ENCODE data around the gene DCTN4. TPM values are rescaled to one million over a fixed set of nuclear protein-coding genes. Genes with fewer than 3 reads are reported as not detected.

DCTN4 gene
- total RNA-seq, 1 donor from 2014 or later: 63.9 TPM

- TF ChIP-seq, protein P1, sequence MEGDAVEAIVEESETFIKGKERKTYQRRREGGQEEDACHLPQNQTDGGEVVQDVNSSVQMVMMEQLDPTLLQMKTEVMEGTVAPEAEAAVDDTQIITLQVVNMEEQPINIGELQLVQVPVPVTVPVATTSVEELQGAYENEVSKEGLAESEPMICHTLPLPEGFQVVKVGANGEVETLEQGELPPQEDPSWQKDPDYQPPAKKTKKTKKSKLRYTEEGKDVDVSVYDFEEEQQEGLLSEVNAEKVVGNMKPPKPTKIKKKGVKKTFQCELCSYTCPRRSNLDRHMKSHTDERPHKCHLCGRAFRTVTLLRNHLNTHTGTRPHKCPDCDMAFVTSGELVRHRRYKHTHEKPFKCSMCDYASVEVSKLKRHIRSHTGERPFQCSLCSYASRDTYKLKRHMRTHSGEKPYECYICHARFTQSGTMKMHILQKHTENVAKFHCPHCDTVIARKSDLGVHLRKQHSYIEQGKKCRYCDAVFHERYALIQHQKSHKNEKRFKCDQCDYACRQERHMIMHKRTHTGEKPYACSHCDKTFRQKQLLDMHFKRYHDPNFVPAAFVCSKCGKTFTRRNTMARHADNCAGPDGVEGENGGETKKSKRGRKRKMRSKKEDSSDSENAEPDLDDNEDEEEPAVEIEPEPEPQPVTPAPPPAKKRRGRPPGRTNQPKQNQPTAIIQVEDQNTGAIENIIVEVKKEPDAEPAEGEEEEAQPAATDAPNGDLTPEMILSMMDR (conservative IDR thresholded peaks at IDR 0.05): no peak
- Mint-ChIP-seq H3K4me3 (peak overlapping the region; percentile 97), H3K4me1 (ENCODE audit: unreplicated experiment) (peaks cover 30% of the 10 kb centered on the region), H3K27me3 (no peaks in the 10 kb centered on the region), H3K9me3 (no peaks in the 10 kb centered on the region), H3K27ac (peak overlapping the region; percentile 71), H3K36me3 (no peaks in the 10 kb centered on the region)
- DNase-seq (ENCODE audit: extremely low spot score, unreplicated experiment): no peak
Measured at GRCh38 chr5:150777685-150778084, 18.9 kb upstream of the DCTN4 start.

GRCh38 chr5:150774145-150774544 is 15.3 kb upstream of the DCTN4 start:
- no peak overlapping the region for H3K27ac Mint-ChIP-seq
- H3K9me3 Mint-ChIP-seq: no peaks in the 10 kb centered on the region
- DNase-seq (ENCODE audit: extremely low spot score, unreplicated experiment): no peak
- no peak overlapping the region for H3K4me3 Mint-ChIP-seq
- no peaks in the 10 kb centered on the region for H3K36me3 Mint-ChIP-seq
- H3K27me3 Mint-ChIP-seq: peaks cover 8% of the 10 kb centered on the region
- H3K4me1 Mint-ChIP-seq (ENCODE audit: unreplicated experiment): peaks cover 10% of the 10 kb centered on the region
- TF ChIP-seq, protein P1 (conservative IDR thresholded peaks at IDR 0.05): no peak

DNA sequence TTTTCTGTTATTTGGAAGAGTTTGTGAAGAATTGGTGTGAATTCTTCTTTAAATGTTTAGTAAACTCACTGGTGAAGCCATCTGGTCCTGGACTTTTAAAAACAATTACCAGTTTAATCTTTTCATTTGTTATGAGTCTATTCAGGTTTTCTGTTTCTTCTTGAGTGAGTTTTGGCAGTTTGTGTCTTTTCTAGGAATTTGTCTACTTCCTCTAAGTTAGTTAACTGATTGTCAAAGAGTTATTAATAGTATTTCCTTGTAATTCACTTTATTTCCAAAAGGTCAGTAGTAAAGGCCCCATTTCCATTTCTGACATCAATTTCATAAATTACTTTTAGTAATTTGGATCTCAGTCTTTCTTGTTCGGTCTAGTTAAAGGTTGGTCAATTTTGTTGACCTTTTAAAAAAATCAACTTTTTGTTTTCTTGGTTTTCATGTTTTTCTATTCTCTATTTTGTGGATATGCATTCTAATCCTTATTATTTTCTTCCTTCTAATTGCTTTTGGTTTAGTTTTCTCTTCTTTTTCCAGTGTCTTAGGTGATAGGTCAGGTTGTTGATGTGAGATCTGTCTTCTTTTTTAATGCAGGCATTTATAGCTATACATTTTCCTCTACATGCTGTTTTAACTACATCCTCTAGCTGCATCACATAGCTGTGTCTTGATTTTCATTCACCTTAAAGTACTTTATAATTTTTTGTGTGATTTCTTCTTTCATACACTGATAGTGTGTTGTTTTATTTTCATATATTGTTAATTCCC is 12.4 kb upstream of the DCTN4 start:
- Mint-ChIP-seq H3K36me3 (no peaks in the 10 kb centered on the region), H3K9me3 (no peaks in the 10 kb centered on the region), H3K27ac (peak overlapping the region; percentile 26), H3K4me1 (ENCODE audit: unreplicated experiment) (no peaks in the 10 kb centered on the region), H3K4me3 (no peak overlapping the region), H3K27me3 (peaks cover 24% of the 10 kb centered on the region)
- no peak for DNase-seq (ENCODE audit: extremely low spot score, unreplicated experiment)
- TF ChIP-seq, protein P1 (conservative IDR thresholded peaks at IDR 0.05): no peak

DNA sequence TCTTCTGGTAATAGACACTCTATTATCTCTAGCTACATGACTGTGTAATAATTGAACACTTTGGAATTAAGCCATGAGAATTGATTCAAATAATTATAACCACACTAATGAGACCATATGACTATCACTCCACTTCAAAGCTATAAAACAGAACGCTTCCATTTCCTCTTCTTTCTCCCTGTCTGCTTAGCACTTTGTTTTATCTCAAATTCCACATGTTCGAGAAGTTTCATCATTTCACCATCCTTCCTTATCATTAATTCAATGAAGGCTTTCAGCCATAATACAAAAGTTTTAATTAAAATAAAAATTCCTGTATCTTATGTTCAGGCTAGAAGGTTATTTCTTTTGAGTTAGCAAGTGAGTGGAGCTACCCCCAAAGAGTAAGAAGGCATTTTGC is 7.4 kb upstream of the DCTN4 start:
- Mint-ChIP-seq H3K4me3 (no peak overlapping the region), H3K27ac (no peak overlapping the region), H3K27me3 (peaks cover 28% of the 10 kb centered on the region), H3K9me3 (no peaks in the 10 kb centered on the region), H3K4me1 (ENCODE audit: unreplicated experiment) (peaks cover 5% of the 10 kb centered on the region), H3K36me3 (no peaks in the 10 kb centered on the region)
- no peak for DNase-seq (ENCODE audit: extremely low spot score, unreplicated experiment)
- TF ChIP-seq, protein P1 (conservative IDR thresholded peaks at IDR 0.05): no peak

DNA sequence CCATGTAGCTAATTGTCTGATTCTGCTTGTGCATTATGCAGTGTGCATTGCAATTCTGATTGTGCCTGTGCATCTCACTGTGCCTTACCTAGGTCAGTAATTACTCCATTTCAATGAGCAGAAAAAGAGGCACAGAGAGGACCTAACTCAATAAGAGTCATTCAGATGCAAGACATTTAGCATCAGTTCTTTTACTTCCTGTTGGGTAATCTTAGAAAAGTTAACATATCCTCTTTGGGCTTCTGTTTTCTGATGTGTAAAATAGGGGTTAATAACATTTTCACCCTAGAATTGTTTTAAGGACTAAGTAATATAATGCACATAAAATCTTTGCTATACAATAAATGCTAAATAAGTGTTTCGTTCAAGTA is 7.0 kb upstream of the DCTN4 start:
- DNase-seq (ENCODE audit: extremely low spot score, unreplicated experiment): no peak
- Mint-ChIP-seq H3K27me3 (peaks cover 28% of the 10 kb centered on the region), H3K36me3 (no peaks in the 10 kb centered on the region), H3K9me3 (no peaks in the 10 kb centered on the region), H3K27ac (no peak overlapping the region), H3K4me3 (no peak overlapping the region), H3K4me1 (ENCODE audit: unreplicated experiment) (peaks cover 5% of the 10 kb centered on the region)
- TF ChIP-seq, protein P1 (conservative IDR thresholded peaks at IDR 0.05): no peak

Measured in type B pancreatic cell (in vitro differentiated cells).